Middle frontal gyrus (tissue), 1 donor: Measurements from ENCODE around the gene RHOD.

Experiments
- DNase-seq: peaks from one replicate; pipeline ENCODE4 v3.0.0-alpha.2; 2015; ENCODE audit warnings: low spot score; ENCODE audit errors: extremely low spot score

The RHOD gene

DNA sequence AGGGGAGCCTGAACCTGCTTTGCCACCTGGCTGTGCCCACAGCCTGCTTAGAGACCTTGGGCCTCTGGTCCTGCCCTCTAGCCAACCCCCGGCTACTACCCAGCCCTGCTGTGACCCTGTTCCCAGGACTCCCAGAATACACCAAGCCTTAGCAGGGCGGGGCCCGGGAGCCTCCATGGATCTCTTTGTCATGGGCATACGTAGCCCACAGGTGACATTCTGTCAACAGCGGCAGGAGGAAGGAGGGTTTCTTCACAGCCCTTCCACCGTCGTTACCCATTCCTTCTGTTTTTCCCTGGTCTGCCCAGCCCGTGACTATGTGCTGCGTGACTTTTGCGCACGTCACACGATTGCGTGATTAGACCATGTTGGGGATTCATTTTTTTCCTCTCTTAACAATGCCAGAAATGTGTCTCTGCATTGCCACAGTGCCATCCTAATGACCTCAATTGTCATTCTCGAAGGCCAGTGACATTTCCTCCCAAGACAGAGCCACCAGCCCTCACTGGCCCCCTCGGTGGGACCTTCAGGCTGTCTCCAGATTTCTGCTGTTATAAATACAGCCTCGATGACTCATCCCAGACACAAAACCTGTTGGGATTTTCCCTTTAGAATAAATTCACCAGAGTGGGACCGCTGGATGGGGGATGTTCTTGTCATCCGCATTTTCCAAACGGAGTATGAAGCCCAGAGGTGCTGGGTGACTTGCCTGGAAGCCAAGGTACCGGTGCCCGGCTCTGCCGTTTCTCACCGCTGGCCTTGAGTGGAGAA lies 24.7 kb upstream of the RHOD start:
- no peak for DNase-seq

DNA sequence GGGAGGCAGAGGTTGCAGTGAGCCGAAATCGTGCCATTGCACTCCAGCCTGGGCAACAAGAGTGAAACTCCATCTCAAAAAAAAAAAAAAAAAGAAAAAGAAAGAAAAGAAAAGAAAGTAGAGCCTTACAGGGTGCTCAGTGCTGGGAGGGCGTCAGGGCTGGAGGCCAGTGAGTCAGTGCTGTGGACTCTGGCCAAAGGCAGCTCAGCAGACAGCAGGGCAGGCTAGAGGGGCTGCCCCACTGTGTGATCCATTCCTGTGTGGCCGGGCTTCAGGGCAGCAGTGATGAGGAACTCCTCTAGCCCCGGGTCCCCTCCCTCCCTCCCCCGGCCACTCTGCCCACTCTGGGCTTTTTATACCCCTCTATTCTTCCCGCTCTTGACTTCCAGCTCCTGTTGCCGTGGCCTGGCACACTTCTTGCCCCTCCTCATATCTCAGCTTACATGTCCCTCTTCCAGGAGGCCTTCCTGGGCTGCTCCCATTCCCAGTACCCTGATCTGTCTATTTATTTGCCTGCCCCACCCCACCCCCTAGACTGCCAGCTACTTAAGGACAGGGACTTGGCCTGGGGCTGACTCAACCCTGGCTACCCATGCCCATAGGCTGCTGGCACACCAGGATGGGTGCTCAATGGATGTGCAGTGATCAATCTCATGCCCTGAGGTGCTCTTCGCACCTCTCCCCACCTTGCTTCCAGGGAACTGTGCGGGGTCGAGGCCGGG lies 23.7 kb upstream of the RHOD start:
- DNase-seq, result no peak

DNA sequence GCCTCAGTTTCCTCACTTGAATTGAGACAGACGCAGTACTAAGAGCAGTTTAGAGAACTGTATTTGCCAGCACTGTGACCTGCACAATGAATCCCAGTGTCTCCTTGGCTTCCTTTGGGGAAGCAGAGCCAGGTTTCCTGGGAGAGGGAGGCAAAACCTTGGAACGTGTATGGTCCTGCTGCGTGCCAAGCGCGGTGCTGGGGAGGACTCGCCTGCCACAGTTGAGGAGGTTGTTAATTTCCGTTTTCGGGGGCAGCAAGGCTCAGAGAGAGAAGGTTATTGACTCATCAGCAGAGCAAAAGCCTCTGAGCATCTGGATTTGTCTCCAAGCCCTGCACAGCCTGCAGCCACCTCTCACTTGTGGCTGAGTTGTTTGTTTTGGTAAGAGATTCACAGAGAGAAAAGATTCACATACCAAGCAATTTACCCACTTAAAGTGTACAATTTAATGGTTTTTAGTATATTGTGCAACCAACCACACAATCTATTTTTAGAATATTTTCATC lies 22.9 kb upstream of the RHOD start:
- DNase-seq, result peak; percentile 44

DNA sequence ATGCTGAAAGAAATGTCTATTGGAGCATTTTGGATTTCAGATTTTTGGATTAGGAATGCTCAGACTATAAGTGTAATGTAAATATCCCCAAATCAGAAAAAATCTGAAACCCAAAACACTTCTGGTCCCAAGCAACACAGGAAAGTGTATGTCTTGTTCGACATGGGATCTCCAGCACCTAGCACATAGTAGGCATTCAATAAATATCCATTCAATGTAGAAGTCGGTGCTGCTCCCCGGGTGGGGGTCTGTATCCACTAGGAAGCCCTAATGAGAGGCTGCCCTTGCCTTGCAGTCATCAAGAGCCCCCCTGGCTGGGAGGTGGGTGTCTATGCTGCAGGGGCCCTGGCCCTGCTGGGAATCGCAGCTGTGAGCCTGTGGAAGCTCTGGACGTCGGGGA lies 22.3 kb upstream of the RHOD start:
- DNase-seq, result no peak

DNA sequence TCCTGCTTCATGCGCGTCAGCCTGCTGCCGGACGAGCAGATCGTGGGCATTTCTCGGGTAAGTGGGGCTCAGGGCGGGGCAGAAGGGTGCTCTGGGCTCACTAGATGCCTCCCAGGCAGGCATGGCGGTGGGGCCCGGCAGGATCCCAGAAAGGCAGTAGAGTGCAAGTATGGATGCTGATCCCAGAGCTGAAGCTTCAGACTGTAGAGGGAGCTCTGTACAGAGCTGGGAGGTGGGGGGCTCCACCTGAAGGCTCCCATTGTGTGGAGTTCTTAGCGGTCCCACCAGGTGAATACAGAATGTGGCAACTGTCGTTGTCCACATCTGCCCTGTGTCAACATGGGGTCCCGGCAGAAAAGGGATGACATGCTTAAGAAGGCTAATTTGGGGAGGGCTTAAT lies 16.5 kb upstream of the RHOD start:
- no peak for DNase-seq

DNA sequence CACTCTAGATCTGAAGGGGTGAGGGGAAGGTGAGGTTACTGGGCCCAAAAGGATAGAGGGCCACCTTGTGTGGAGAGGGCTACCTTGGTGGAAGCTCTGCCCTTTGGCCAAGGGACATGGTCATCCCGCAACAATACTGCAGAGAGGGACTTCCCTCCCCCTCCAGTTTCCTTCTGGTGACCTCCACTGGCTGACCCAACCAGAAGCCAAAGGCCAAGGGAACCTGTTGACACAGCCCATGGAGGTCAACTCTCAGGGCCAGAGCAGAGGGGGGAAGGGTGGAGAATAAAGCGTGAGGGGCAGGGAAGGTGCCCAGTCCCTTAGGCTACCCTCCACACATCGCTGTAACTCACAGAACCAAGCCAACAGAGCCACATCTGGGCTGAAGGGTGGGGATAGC lies 15.0 kb upstream of the RHOD start:
- no peak for DNase-seq

DNA sequence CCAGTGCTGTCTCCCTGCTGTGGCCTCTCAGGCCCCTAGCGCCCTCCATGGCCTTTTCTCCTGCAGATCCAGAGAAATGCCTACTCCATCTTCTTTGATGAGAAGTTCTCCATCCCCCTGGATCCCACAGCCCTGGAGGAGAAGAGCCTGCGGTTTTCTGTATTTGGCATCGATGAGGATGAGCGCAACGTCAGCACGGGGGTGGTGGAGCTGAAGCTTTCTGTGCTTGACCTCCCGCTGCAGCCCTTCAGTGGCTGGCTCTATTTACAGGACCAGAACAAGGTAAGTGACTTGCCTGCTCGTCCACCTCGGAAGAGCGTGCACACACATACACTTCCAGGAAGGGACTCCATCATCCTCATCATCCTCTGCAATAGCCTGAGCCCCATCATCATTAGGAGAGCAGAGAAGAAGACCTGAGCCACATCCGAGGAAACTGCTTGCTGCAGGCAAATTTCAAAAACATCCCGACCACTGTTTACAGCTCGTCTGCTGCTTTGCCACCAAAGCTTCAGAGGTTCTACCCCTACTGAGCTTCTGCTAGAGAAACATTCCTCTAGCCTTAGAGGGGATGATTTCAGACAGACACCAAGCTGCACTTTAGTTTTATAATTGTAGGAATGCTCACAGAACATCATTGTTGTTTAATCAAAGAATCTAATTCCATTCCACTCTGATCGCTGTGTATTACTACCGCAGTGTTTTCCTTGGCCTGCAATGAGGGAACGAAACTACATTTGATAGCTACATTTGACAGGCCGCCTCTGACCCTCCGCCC lies 12.9 kb upstream of the RHOD start:
- no peak for DNase-seq

DNA sequence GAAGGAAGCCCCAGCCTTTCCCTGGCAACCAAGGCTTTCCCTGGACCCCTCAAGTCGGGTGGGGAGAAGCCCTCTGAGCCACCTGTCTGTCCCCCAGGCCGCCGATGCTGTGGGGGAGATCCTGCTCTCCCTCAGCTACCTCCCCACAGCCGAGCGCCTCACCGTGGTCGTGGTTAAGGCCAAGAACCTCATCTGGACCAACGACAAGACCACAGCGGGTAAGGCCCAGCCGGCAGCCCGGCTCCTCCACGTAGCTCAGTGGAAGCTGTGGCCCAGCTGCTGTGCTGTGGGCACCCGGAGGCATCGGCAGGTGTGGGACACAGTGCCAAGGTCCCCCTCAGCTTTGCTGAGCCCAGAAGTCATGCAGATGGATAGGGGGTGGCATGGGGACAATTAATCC lies 12.2 kb upstream of the RHOD start:
- no peak for DNase-seq

DNA sequence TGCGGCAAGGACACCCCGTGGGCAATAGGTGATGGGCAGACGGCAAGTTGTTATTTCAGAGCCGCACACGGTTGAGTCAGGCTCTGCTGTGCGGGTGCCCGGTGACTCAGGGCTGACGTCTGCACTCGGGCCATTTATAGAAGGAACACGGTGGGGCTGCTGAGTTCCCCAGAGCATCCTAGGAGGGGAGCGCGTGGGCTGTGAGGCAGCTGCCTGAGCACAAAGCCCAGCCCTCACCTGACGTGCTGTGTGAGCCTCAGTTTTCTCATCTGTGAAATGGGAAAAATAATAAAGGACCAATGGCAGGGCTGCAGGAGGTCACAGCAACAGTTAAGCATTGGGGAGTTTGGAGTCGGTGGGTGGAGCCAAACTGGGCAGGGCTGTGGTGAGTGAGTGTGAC lies 11.3 kb upstream of the RHOD start:
- no peak for DNase-seq

DNA sequence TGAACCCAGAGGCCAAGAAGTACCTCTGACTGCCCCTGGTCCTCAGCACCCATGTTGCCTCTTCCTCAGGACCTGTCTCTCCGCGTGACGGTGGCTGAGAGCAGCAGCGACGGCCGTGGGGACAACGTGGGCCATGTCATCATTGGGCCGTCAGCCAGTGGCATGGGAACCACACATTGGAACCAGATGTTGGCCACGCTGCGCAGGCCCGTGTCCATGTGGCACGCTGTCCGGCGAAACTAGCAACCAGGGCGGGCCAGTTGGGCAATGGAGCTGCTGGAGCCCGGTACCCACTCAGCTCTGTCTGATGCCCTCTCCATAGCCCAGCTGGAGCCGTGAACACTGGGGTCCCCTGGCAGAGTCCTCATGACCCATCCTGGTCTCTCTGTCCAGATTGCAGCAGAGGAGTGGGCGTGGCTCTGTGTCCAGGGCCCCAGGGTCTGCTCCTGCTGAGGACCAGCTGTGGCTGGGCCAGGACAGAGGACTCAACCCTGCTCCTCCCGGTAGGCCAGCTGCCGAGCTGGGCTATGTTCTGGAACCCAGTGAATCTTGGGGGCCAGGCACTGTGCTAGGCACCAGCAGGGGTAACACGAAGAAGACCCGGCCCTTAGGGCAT lies 8.0 kb upstream of the RHOD start:
- no peak for DNase-seq

DNA sequence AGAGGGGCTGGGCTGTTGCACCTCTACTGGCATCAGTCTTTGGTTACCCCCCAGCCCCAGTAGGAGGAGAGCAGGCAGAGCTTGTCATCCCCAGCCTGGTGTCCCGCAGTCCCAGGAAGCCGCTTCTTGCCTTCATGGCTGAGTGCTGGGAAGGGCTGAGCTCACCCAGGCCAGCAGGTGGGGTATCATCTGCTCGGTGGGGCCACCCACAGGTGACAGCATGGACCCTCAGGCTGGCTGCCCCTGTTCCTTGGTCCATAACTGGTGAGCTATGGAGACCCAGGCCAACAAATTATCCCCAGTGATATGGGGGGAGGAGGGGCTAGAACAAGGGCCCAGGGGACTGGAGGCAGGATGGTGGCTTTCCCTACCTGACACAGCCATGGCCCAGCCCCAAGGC lies 6.5 kb upstream of the RHOD start:
- DNase-seq, result no peak

DNA sequence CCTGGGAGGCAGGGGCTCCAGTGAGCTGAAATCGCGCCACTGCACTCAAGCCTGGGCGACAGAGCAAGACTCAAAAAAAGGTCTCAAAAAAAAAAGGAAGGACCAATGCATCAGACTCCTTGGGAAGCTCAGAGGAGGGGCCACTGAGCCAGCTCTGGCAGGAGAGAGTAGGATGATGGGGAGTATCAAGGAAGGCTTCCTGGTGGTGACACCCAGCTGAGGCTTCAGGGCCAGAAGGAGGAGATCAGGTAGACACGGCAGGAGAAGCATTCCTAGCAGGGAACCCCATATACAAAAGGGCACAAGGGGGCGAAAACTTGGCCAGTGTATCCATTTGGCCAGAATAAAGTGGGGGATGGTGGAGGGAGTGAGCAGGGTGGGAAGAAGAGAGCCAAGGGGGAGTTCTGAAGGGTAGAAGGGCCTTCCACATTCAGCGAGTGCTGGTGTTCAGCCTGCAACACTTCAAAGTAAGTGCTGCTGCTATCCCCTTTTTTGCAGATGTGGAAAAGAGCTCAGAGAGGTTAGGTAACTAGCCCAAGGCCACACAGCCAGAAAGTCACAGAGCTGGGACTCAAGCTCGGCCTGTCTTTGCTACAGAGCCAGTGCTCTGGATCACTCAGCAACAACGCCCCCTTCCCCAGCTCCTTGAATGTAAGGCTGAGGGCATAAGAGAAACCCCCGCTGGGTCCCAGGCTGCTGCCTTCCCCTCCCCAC lies 5.3 kb upstream of the RHOD start:
- no peak for DNase-seq

DNA sequence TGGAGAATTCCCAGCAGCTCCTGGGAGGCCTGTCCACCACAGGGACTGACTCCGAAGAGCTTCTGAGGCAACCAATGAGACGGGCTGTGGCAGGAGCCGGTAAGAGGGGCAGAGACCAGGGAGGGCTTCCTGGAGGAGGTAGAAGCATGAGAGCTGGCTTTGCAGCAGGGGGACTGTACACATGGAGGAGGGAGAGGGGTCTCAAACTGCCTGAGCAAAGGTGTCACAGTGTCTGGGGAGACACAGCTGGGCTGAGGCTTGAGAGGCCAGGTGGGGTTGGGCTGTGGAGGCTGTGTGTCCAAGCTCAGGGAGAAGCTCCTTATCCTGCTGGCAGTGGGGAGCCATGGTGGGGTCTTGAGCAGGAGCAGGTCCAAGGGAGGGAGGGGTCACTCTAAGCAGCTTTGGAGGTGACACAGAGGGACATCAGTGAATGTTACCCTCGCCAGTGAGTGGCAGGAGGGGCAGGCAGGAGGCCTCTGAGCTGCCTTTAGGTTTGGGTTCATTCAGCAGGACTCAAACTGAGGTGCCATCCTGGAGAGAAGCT lies 4.6 kb upstream of the RHOD start:
- DNase-seq, result no peak

DNA sequence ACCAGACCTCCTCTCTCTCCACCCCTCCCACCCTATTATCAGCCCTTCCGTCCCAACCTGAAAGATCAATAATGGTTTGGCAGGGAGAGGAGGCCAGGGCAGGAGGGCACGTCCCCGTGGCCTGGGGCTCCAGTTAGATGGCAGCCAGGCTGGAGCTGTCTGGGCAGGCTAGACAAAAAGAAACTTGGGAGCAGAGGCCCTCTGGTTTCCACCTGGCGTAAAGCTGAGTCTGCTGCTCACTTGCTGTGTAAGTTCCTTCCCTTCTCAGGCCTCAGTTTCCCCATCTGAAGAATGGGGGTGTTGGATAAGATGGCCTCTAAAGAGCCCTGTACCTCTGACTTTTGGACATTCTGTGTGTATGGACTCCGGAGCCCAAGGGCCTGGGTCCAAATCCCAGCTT lies 3.8 kb upstream of the RHOD start:
- no peak for DNase-seq

DNA sequence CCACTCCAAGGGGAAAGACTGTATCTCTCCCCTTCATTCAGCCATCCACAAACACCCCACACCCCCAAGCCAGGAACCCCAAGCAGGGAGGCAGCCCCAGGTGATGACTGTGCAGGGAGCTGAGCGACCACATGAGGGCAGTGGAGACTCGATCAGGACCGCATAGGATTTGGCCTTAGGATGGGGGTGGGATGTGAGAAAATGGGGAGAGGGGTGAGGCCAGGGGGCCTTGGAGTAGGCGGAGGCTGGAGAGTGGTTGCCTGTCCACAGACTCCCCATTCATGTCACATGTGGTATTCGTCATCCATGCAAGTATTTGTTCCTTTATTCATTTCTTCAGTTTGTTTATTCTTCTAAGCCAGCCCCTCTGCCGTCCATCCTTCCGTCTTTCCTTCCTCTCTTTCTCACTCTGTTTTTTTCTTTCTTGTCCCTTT lies 2.7 kb upstream of the RHOD start:
- DNase-seq, result no peak

DNA sequence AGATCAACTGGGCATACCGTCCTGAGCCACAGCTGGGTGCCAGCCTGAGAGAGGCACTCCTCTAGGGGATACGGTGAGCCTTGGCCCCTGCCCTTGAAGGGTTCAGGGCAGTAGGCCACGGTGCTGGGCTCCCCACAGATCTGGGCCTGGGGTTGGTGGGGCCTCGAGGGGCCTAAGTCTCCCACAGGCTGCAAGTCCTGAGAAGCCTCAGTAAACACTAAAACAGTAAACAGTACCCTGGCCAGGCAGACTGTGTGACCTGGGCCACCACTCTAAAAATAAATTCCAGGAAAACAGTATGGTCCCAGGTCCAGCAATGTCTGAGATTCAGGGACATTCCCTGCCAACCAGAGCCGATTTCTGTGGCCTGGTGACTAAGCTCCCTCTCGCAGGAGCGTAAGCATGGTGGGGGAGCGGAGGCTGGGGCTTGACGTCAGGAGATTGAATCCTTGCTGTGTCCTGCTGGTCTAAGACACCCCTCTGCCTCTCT lies 2.3 kb upstream of the RHOD start:
- DNase-seq, result no peak

DNA sequence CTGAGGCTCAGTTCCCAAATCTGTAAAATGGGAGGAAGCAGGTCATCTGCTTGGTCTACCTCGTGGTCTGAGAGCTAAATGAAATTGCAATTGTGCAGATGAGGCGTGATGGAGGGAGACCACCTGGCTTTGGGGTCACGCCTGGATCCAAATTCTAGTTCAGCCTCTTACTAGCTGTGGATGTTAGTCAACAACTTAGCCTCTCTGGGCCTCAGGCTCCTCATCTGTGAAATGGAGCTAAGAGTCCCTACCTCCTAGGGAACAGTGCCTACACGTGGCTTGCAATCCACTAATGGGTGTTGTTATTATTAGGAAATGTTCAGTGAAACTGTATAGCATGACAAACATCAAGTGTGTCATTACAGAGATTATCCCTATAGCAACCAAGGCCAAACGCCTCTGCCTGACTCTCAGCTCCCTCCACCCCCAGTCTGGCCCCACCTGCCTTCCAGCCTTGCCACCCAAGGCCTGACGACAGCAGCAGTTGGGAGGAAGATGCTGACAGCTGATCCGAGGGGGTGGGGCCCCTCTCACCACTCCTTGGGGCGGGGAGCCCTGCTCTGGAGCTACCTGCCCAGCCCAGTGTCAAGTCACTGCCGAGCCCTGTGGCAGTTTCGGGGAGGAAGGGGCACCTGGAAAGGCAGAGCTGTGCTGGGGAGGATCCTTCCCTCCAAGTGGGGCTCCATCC lies 1.7 kb upstream of the RHOD start:
- DNase-seq, result no peak

DNA sequence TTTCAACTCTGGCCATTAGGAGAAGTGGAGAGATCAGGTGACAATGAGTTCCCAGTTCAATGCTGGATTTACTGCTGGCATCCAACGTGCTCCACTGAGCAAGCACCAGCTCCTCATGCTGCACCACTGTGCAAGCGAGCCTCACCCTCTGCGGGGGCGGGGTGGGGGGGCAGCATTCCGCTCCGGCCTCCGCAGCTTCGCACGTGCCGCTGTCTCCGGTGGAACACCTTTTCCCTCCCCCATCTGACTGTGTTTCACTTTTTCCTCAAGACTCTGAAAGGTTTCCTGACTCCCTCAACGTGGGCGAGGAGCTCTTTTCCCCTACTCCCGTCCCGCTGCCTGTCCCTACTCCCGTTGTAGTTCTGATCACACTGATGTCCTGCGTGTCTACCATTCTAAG lies 835 bp upstream of the RHOD start:
- no peak for DNase-seq

DNA sequence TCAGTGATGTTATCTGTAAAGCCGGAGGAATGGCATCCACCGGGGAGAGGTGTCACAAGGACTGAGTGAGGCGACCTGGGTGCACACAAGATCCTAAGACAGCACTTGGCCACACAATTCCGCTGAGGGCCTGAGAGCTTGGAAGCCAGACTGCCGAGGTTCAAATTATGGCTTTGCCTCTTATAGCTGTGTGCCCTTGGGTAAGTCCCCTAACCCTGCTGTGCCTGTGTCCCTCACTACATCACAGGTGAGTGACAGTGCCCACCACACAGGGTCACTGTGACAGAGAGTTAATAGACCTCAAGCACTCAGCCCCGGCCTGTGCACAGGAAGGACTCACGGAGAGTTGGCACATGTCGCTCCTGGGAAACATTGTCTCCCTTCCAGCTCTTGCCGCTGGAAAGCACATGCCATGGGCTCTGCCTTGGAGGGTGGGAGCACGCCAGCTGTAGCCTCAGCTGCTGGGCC lies 592 bp downstream of the RHOD start:
- DNase-seq, result no peak

DNA sequence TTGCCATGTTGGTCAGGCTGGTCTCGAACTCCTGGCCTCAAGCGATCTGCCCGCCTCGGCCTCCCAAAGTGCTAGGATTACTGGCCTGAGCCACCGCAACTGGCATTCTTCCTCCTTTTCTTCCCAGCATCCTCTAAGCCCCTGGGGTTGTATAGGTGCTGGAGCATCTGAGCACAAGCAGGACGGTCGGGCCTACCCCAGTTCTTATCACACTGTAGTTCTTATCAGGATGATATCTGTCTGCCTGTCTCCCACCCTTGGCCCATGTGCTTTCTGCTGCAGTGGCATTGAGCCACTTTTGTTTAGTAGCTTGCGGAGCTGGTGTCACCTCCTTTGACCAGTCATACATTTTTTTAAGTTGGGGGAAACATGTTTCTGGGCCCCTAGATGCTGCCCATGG lies 1.9 kb downstream of the RHOD start:
- DNase-seq, result no peak
